Prostate gland (tissue), 2 donors: ENCODE results near the gene ITGBL1.

Experiments used
- CTCF ChIP-seq, 4 experiments: fragments of 200-600 bp in 2 of 4; fragments of 450-650 bp in 2 of 4; sonication (generic) in 2 of 4; IDR thresholded peaks; 1 replicate in 3 of 4; 2 replicates in 1 of 4; pipeline ENCODE4 v1.5.1; 2016 to 2019; ENCODE audit warnings: antibody characterized with exemption in 4 of 4, mild to moderate bottlenecking in 2 of 4, moderate library complexity in 2 of 4
- POLR2A ChIP-seq: fragments of 450-650 bp; IDR thresholded peaks from one replicate; pipeline ENCODE4 v1.6.1; 2016; ENCODE audit warnings: antibody characterized with exemption, mild to moderate bottlenecking
- POLR2AphosphoS5 ChIP-seq: sonication (generic); formaldehyde crosslinking; IDR thresholded peaks from one replicate; pipeline ENCODE4 v1.6.1; 2017; ENCODE audit warnings: antibody characterized with exemption

DNA sequence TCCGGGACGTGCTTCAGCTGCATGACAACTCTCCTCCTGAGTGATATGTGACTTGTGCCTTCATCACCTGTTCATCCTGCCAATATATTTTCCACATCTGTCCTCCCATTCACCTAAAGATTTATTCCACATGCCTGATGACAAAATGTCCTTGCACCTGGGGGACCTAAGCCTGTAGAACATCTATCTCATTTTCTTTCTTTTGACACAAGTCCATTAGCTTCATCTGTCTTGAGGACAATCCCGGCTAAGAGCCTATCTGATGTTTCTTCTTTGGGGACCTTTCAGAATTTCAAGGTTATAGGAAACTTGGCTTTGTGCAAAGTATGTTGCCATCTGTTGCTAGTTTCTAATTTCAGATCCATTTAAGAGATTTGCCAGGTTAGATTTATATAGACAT lies 41.1 kb downstream of the ITGBL1 start:
- TF ChIP-seq CTCF (IDR thresholded peaks at IDR 0.05) (no peak), POLR2A (no peak), POLR2AphosphoS5 (no peak)
